GM12878 (cell line): ENCODE results near the gene SMPD3. TPM values are rescaled to one million over a fixed set of nuclear protein-coding genes. Genes with fewer than 3 reads are reported as not detected.

Experiments used
- ATAC-seq: fragments of 200-7000 bp; cut with Tn5 transposase; 3 replicates; pipeline ENCODE4 v1.9.1; 2020; ENCODE audit warnings: mild to moderate bottlenecking, moderate library complexity
- BruUV-seq: library from RNA; stranded (reverse); fragments of 400-500 nt; replicated peaks from 2 replicates; lab custom pipeline; 2021; lab: Mats Ljungman, UMichigan
- CTCF ChIA-PET: fragments of 300-600 bp; sonication (Branson Sonifier 250); formaldehyde crosslinking; extraction: SDS; loops from one replicate; lab custom pipeline; 2021; ENCODE audit warnings: inconsistent platforms; lab: Yijun Ruan, JAX
- POLR2A ChIA-PET: fragments of 350-600 bp; formaldehyde crosslinking; extraction: SDS; loops from one replicate; lab custom pipeline; 2021; ENCODE audit warnings: inconsistent platforms; lab: Charles Lee
- RAD21 ChIA-PET: fragments of 300-600 bp; sonication (Branson Sonifier 250); formaldehyde crosslinking; loops from one replicate; lab custom pipeline; 2023; ENCODE audit warnings: antibody characterized with exemption; ENCODE audit not compliant: unreplicated experiment; lab: Charles Lee
- SMC1A ChIA-PET: fragments of 300-600 bp; sonication (Branson Sonifier 250); formaldehyde crosslinking; loops from one replicate; lab custom pipeline; 2023; ENCODE audit not compliant: unreplicated experiment, uncharacterized antibody; lab: Charles Lee
- DNase-seq: peaks from one replicate; pipeline ENCODE4 v3.0.0-alpha.2; 2011; ENCODE audit warnings: low read depth, low spot score
- FAIRE-seq: peaks from 3 replicates; lab custom pipeline; 2011; peaks lifted over from hg19 to GRCh38; lab: Jason Lieb, UNC
- H2AFZ ChIP-seq: 2 replicates; pipeline ENCODE4 v1.6.0; 2011; ENCODE audit warnings: low read depth, low read length, control low read depth; ENCODE audit not compliant: control insufficient read depth
- H3K27ac ChIP-seq: 2 replicates; pipeline ENCODE4 v1.5.1; 2011; ENCODE audit warnings: control low read depth; ENCODE audit not compliant: control insufficient read depth, insufficient read depth
- H3K27me3 ChIP-seq, 2 experiments: replicated peaks in 1 of 2; 2 replicates each; pipeline versions ENCODE4 v1.6.0 to v1.6.1; 2011; ENCODE audit warnings: low read length in 1 of 2; ENCODE audit not compliant: control insufficient read depth in 2 of 2, insufficient read depth in 2 of 2
- H3K36me3 ChIP-seq, 2 experiments: 2 replicates each; pipeline ENCODE4 v1.5.1; 2011; ENCODE audit warnings: low read length in 1 of 2; ENCODE audit not compliant: control insufficient read depth in 2 of 2, insufficient read depth in 2 of 2
- H3K4me1 ChIP-seq: 2 replicates; pipeline ENCODE4 v1.6.1; 2011; ENCODE audit warnings: mild to moderate bottlenecking, low read length, moderate library complexity, mixed read lengths; ENCODE audit not compliant: control insufficient read depth, insufficient read depth
- H3K4me2 ChIP-seq: 2 replicates; pipeline ENCODE4 v1.6.0; 2011; ENCODE audit warnings: control low read depth; ENCODE audit not compliant: control insufficient read depth, insufficient read depth
- H3K4me3 ChIP-seq: fragments of 200-600 bp; sonication (generic); 2 replicates; pipeline ENCODE4 v1.5.1; 2016
- H3K79me2 ChIP-seq: 2 replicates; pipeline ENCODE4 v1.6.0; 2011; ENCODE audit warnings: low read length; ENCODE audit not compliant: control insufficient read depth, insufficient read depth
- H3K9ac ChIP-seq: 2 replicates; pipeline ENCODE4 v1.8.0; 2011; ENCODE audit warnings: low read length, control low read depth, mixed read lengths; ENCODE audit not compliant: control insufficient read depth, insufficient read depth
- H3K9me3 ChIP-seq: replicated peaks from 3 replicates; pipeline ENCODE4 v1.5.1; 2011; ENCODE audit warnings: mild to moderate bottlenecking, low read length; ENCODE audit not compliant: control insufficient read depth, insufficient read depth
- H4K20me1 ChIP-seq: 2 replicates; pipeline ENCODE4 v1.6.0; 2011; ENCODE audit not compliant: control insufficient read depth, insufficient read depth
- CTCF ChIP-seq, 3 experiments: IDR thresholded peaks in 2 of 3; conservative IDR thresholded peaks in 1 of 3; 2 replicates each; pipeline ENCODE4 v1.5.1; 2011; ENCODE audit warnings: low read depth in 3 of 3, low read length in 3 of 3, mild to moderate bottlenecking in 3 of 3, control low read depth in 2 of 3, moderate library complexity in 2 of 3, inconsistent platforms in 1 of 3, mixed read lengths in 1 of 3; ENCODE audit not compliant: control insufficient read depth in 2 of 3, insufficient read depth in 1 of 3; ENCODE audit errors: extremely low read depth in 1 of 3
- NFYA ChIP-seq: IDR thresholded peaks from 2 replicates; pipeline ENCODE4 v1.6.1; 2011; ENCODE audit warnings: low read depth, mild to moderate bottlenecking, low read length, improper control_type of control experiment, borderline replicate concordance
- WGBS: methylation state at CpG from one replicate; pipeline ENCODE4 v1.1.6; 2016; ENCODE audit warnings: low lambda C conversion rate; ENCODE audit not compliant: insufficient replicate concordance, insufficient coverage; ENCODE audit errors: missing lambda C conversion rate; 5-methylcytosine and 5-hydroxymethylcytosine counted together
- in situ Hi-C: fragments of 300-500 bp; cut with MboI; formaldehyde crosslinking; loops from 9 replicates; pipeline ENCODE4 v1.14.3; 2018; ENCODE audit warnings: mixed read lengths
- intact Hi-C: fragments of 100-400 bp; cut with micrococcal nuclease; formaldehyde crosslinking; loops from one replicate; pipeline ENCODE4 v1.14.2; 2022; ENCODE audit not compliant: unreplicated experiment
- polyA plus RNA-seq, 11 experiments: library from polyadenylated mRNA; depleted of rRNA in 4 of 11; unstranded in 6 of 11; stranded (reverse) in 5 of 11; fragments of >200 nt; fragmentation: Nextera tagmentation in 4 of 11; fragmentation: Illumina TruSeq in 1 of 11; extraction: Ambion mirVana in 4 of 11; extraction: Trizol in 1 of 11; gene quantifications; 1 replicate in 1 of 11; 2 replicates in 10 of 11; pipeline versions ENCODE4 v1.2.1 to v1.2.3, GENCODE V29; 2011 to 2016; ENCODE audit warnings: inconsistent platforms in 2 of 11, missing spikeins in 2 of 11, low read depth in 1 of 11
- total RNA-seq, 4 experiments: library from RNA; depleted of rRNA in 3 of 4; stranded (reverse); fragments of >200 nt in 3 of 4; fragmentation: Illumina TruSeq in 1 of 4; extraction: Trizol in 1 of 4; gene quantifications; 2 replicates each; pipeline versions ENCODE4 v1.2.1 to v1.2.3, GENCODE V29; 2013 to 2021

The SMPD3 gene
- total and polyA plus RNA-seq, 10 of the 15 experiments (the other 5 are each of a cell fraction or from before 2014, with no cell fraction given): 0.04 to 2.0 (median 1.2) TPM

- FAIRE-seq: no peak
These were observed 11.7 kb downstream of the SMPD3 start for GRCh38 chr16:68436581-68436980.

More at GRCh38 chr16:68436581-68436980, 11.7 kb downstream of the SMPD3 start:
- peaks cover 4% of the 10 kb centered on the region; the same call in 2 of the 3 replicates for H3K9me3 ChIP-seq
- H3K9ac ChIP-seq: no peak overlapping the region
- no TSS peak for BruUV-seq
- H3K4me2 ChIP-seq: no peak overlapping the region
- H3K4me1 ChIP-seq: no peaks in the 10 kb centered on the region
- H3K36me3 ChIP-seq: no peaks in the 10 kb centered on the region
- H3K27ac ChIP-seq: no peak overlapping the region
- ChIA-PET POLR2A (no interaction called here), RAD21 (no interaction called here)
- H2AFZ ChIP-seq: no peak overlapping the region
- WGBS: 51% methylated on average over 4 of the region's 4 CpGs
- no peaks in the 10 kb centered on the region for H4K20me1 ChIP-seq
- intact Hi-C loops: no loop called here
- ATAC-seq (no peak), DNase-seq (no peak)
- H3K79me2 ChIP-seq: no peaks in the 10 kb centered on the region
- TF ChIP-seq NFYA (no peak), CTCF (IDR thresholded peaks at IDR 0.05 in 2 of 3, conservative IDR thresholded peaks at IDR 0.05 in 1 of 3; ENCODE audit: control insufficient read depth in 2 of 3, extremely low read depth in 1 of 3, insufficient read depth in 1 of 3, low read depth in 3 of 3, low read length in 3 of 3) (peak in 2 of 3 experiments; percentile 25 to 46; a peak in 2 of 6 replicates)
- TF ChIP-seq, all 136 proteins: peak for 1
- Histone ChIP-seq H3K4me3 (no peak overlapping the region), H3K27me3 (no peaks in the 10 kb centered on the region)
- ChIA-PET CTCF (no interaction called here), SMC1A (no interaction called here)
- in situ Hi-C loops: no loop called here
